Spleen (tissue), 7 donors: ENCODE measurements around the gene CCDC196.

Experiments
- CTCF ChIP-seq, 11 experiments: fragments of 200-600 bp in 7 of 11; fragments of 450-650 bp in 4 of 11; sonication (generic) in 4 of 11; IDR thresholded peaks in 8 of 11; conservative IDR thresholded peaks in 3 of 11; 1 replicate in 7 of 11; 2 replicates in 4 of 11; pipeline versions ENCODE4 v1.4.0 to v1.8.0; 2016 to 2021; ENCODE audit warnings: antibody characterized with exemption in 11 of 11, inconsistent platforms in 4 of 11, mild to moderate bottlenecking in 1 of 11
- POLR2A ChIP-seq, 3 donors: fragments of 450-650 bp; IDR thresholded peaks; one replicate each; pipeline ENCODE4 v1.5.1; 2017; ENCODE audit warnings: antibody characterized with exemption in 3 of 3, mild to moderate bottlenecking in 1 of 3
- POLR2AphosphoS5 ChIP-seq, 3 donors: sonication (generic); formaldehyde crosslinking; IDR thresholded peaks; one replicate each; pipeline ENCODE4 v1.5.1; 2017; ENCODE audit warnings: antibody characterized with exemption in 3 of 3
- donor health status: DM: no; HTN: no; CAD: no; lungs with moderate emphysema.
- donor health status: DM: no; HTN: no; CAD: no.
- donor health status: DM: no; HTN: no; CAD: no.

GRCh38 chr14:66444271-66444927, 41.8 kb upstream of the CCDC196 start:
- TF ChIP-seq CTCF (IDR thresholded peaks at IDR 0.05 in 8 of 11, conservative IDR thresholded peaks at IDR 0.05 in 3 of 11) (no peak), POLR2A (IDR thresholded peaks at IDR 0.05) (no peak), POLR2AphosphoS5 (IDR thresholded peaks at IDR 0.05) (no peak)
